Smooth muscle cell (in vitro differentiated cells): ENCODE measurements around the gene RYR2. TPM values are rescaled to one million over a fixed set of nuclear protein-coding genes. Genes with fewer than 3 reads are reported as not detected.
"Not testable (repeated sequence)": the region's sequence is repeated elsewhere in the genome, so short reads cannot be mapped to it uniquely, and the experiment has no call there.

ENCODE experiments used
- DNase-seq: peaks from one replicate; lab custom pipeline; 2025; ENCODE audit not compliant: unreplicated experiment; lab: John Stamatoyannopoulos, UW
- H2AFZ ChIP-seq: fragments of 200-600 bp; sonication (generic); 2 replicates; pipeline ENCODE4 v1.6.0; 2016; ENCODE audit warnings: antibody characterized with exemption, low read depth, mild to moderate bottlenecking
- H3F3A ChIP-seq: fragments of 200-600 bp; sonication (generic); 2 replicates; pipeline ENCODE4 v1.6.0; 2017; ENCODE audit warnings: antibody characterized with exemption, low read depth
- H3K27ac ChIP-seq: fragments of 200-600 bp; sonication (generic); 2 replicates; pipeline ENCODE4 v1.5.1; 2016; ENCODE audit warnings: low read depth, mild to moderate bottlenecking
- H3K27me3 ChIP-seq: fragments of 200-600 bp; sonication (generic); 2 replicates; pipeline ENCODE4 v1.6.1; 2016; ENCODE audit warnings: low read depth, mild to moderate bottlenecking
- H3K36me3 ChIP-seq: fragments of 200-600 bp; sonication (generic); 2 replicates; pipeline ENCODE4 v1.5.1; 2016; ENCODE audit warnings: low read depth
- H3K4me1 ChIP-seq: fragments of 200-600 bp; sonication (generic); 2 replicates; pipeline ENCODE4 v1.5.1; 2016; ENCODE audit warnings: low read depth
- H3K4me2 ChIP-seq: fragments of 200-600 bp; sonication (generic); 2 replicates; pipeline ENCODE4 v1.6.0; 2016; ENCODE audit warnings: mild to moderate bottlenecking
- H3K4me3 ChIP-seq: fragments of 200-600 bp; sonication (generic); 2 replicates; pipeline ENCODE4 v1.5.1; 2016; ENCODE audit warnings: mild to moderate bottlenecking
- H3K79me2 ChIP-seq: fragments of 200-600 bp; sonication (generic); 2 replicates; pipeline ENCODE4 v1.6.0; 2016; ENCODE audit warnings: low read depth, mild to moderate bottlenecking
- H3K9ac ChIP-seq: fragments of 200-600 bp; sonication (generic); 2 replicates; pipeline ENCODE4 v1.6.0; 2016; ENCODE audit warnings: low read depth
- H3K9me3 ChIP-seq: fragments of 200-600 bp; sonication (generic); replicated peaks from 2 replicates; pipeline ENCODE4 v1.5.1; 2016; ENCODE audit warnings: low read depth
- H4K20me1 ChIP-seq: fragments of 200-600 bp; sonication (generic); 2 replicates; pipeline ENCODE4 v1.6.0; 2016; ENCODE audit warnings: low read depth
- WGBS: methylation state at CpG from one replicate; pipeline ENCODE4 v1.1.7; 2016; ENCODE audit warnings: low lambda C conversion rate; 5-methylcytosine and 5-hydroxymethylcytosine counted together
- polyA plus RNA-seq: library from polyadenylated mRNA; unstranded; fragments of >200 nt; fragmentation: Nextera tagmentation; extraction: Ambion mirVana; gene quantifications from 2 replicates; pipeline ENCODE4 v1.2.1, GENCODE V29; 2016
- total RNA-seq: library from RNA; depleted of rRNA; stranded (reverse); fragments of >200 nt; gene quantifications from 2 replicates; pipeline ENCODE4 v1.2.3, GENCODE V29; 2014
- TF ChIP-seq, protein P1 (sequence below): fragments of 200-600 bp; sonication (generic); IDR thresholded peaks from 2 replicates; pipeline ENCODE4 v1.5.1; 2017; ENCODE audit warnings: borderline replicate concordance, mild to moderate bottlenecking, antibody characterized with exemption; ENCODE audit not compliant: insufficient read depth, poor library complexity, severe bottlenecking

RYR2 gene
- total and polyA plus RNA-seq, 2 experiments from 2014 or later = 0.09 TPM; not detected in 1

DNA sequence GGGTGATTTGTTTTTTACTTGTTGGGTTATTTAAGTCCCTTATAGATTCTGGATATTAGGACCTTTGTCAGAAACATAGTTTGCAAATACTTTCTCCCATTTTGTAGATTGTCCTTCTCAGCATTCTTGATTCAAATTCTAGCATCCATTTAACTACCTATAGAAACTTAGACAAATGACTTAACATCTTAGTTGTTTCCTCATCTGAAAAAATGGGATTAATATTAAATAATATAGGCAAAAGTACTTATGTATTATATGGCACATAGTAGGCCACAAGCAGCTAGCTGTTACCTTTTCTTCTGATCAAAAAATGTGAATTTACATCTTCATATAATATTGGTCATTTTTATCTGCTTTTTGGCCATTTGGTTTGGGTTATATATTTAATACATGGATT, 541.3 kb downstream of the RYR2 start:
- Histone ChIP-seq H3K27me3 (no peaks in the 10 kb centered on the region), H3K79me2 (no peaks in the 10 kb centered on the region)

DNA sequence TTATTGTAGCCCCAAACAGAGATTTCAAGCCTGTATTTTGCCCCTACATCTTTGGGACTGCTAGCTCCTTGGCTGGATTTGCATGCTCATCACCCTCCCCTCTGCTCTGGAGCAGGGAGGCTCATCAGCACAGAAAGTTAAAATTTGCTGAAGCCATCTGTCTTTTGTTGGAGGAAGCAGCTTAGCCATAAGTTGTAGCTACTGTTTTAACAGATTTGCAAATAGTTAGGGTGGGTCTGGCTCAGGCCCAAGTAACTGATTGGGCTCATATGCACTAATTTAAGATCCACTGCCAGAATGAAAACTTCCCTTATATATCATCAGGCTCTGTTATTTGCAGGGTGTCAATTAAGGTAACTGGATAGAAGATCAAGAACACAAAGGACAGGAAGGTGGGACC, 541.8 kb downstream of the RYR2 start:
- H2AFZ ChIP-seq = no peak overlapping the region
- no peaks in the 10 kb centered on the region for H3K79me2 ChIP-seq
- no peak for DNase-seq
- H3K36me3 ChIP-seq = no peaks in the 10 kb centered on the region
- no peaks in the 10 kb centered on the region for H3K4me1 ChIP-seq
- H3K9me3 ChIP-seq = no peaks in the 10 kb centered on the region
- TF ChIP-seq, protein P1, sequence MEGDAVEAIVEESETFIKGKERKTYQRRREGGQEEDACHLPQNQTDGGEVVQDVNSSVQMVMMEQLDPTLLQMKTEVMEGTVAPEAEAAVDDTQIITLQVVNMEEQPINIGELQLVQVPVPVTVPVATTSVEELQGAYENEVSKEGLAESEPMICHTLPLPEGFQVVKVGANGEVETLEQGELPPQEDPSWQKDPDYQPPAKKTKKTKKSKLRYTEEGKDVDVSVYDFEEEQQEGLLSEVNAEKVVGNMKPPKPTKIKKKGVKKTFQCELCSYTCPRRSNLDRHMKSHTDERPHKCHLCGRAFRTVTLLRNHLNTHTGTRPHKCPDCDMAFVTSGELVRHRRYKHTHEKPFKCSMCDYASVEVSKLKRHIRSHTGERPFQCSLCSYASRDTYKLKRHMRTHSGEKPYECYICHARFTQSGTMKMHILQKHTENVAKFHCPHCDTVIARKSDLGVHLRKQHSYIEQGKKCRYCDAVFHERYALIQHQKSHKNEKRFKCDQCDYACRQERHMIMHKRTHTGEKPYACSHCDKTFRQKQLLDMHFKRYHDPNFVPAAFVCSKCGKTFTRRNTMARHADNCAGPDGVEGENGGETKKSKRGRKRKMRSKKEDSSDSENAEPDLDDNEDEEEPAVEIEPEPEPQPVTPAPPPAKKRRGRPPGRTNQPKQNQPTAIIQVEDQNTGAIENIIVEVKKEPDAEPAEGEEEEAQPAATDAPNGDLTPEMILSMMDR = no peak
- no peaks in the 10 kb centered on the region for H3K27me3 ChIP-seq
- no peaks in the 10 kb centered on the region for H3F3A ChIP-seq
- H3K4me2 ChIP-seq = no peak overlapping the region
- no peak overlapping the region for H3K4me3 ChIP-seq
- no peaks in the 10 kb centered on the region for H4K20me1 ChIP-seq
- no peak overlapping the region for H3K9ac ChIP-seq
- H3K27ac ChIP-seq = no peak overlapping the region

More for the DNA sequence above, 541.3 kb downstream of the RYR2 start:
- Histone ChIP-seq H3K4me2 (no peak overlapping the region), H2AFZ (no peak overlapping the region), H3K9me3 (no peaks in the 10 kb centered on the region), H3K36me3 (no peaks in the 10 kb centered on the region), H3K9ac (no peak overlapping the region), H3F3A (no peaks in the 10 kb centered on the region), H3K4me3 (no peak overlapping the region), H3K4me1 (no peaks in the 10 kb centered on the region), H4K20me1 (no peaks in the 10 kb centered on the region), H3K27ac (no peak overlapping the region)
- no peak for DNase-seq
- TF ChIP-seq, protein P1 = no peak

DNA sequence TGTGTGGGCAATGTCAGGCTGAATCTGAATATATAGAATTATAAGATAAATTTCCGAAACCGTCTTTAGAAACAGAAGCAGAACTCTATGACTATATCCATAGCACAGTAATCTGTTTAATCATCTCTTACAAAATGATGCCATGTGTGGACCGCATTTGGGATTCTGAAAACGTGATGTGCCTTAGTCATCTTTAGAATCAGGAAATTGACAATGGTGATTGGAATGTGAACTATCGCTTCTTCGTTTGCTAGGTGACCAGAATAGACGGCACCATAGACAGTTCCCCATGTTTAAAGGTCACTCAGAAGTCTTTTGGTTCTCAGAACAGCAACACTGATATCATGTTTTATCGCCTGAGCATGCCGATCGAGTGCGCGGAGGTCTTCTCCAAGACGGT, 548.4 kb downstream of the RYR2 start:
- Histone ChIP-seq H4K20me1 (no peaks in the 10 kb centered on the region), H3K36me3 (no peaks in the 10 kb centered on the region), H3K4me3 (no peak overlapping the region), H2AFZ (no peak overlapping the region), H3K4me1 (no peaks in the 10 kb centered on the region), H3K27ac (no peak overlapping the region), H3K79me2 (no peaks in the 10 kb centered on the region), H3F3A (no peaks in the 10 kb centered on the region), H3K4me2 (no peak overlapping the region), H3K9ac (no peak overlapping the region), H3K9me3 (no peaks in the 10 kb centered on the region), H3K27me3 (no peaks in the 10 kb centered on the region)
- 93% methylated on average over 13 of the region's 13 CpGs for WGBS
- TF ChIP-seq, protein P1 = no peak
- DNase-seq = no peak

DNA sequence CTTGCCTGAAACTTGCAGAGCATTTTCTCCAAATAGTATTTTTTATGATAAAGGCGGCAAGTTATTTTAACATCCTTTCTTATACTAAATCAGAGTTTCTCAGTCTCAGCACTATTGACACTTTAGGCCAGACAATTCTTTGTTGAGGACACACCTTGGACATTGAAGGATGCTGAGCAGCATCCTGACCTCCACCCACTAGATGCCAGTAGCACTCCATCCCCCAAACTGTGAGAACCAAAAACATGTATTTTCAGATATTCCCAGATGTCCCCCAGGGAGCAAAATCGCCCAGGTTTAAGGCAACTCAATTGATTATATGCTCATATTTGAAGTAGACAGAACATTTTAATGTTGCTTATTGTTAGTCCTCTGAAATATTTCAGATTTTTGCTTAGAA, 549.4 kb downstream of the RYR2 start:
- TF ChIP-seq, protein P1 = no peak
- no peaks in the 10 kb centered on the region for H3F3A ChIP-seq
- WGBS = 88% methylated on average over 2 of the region's 2 CpGs
- H3K27ac ChIP-seq = no peak overlapping the region
- no peak overlapping the region for H3K4me2 ChIP-seq
- H2AFZ ChIP-seq = no peak overlapping the region
- no peaks in the 10 kb centered on the region for H4K20me1 ChIP-seq
- no peak for DNase-seq
- no peak overlapping the region for H3K9ac ChIP-seq
- no peaks in the 10 kb centered on the region for H3K36me3 ChIP-seq
- H3K79me2 ChIP-seq = no peaks in the 10 kb centered on the region
- H3K4me3 ChIP-seq = no peak overlapping the region
- no peaks in the 10 kb centered on the region for H3K4me1 ChIP-seq
- H3K27me3 ChIP-seq = no peaks in the 10 kb centered on the region
- H3K9me3 ChIP-seq = no peaks in the 10 kb centered on the region

DNA sequence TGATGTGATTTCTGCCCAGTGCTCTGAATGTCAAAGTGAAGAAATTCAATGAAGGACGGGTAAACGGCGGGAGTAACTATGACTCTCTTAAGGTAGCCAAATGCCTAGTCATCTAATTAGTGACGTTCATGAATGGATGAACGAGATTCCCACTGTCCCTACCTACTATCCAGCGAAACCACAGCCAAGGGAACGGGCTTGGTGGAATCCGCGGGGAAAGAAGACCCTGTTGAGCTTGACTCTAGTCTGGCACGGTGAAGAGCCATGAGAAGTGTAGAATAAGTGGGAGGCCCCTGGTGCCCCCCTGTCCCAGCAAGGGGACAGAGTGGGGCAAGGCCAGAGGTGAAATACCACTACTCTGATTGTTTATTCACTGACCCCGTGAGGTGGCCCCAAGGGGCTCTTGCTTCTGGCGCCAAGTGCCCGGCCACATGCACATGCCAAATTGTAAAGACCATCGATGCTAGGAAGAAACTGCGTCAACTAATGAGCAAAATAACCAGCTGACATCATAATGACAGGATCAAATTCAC, 561.1 kb downstream of the RYR2 start:
- not testable (repeated sequence) for H2AFZ ChIP-seq, H3K27ac ChIP-seq, H3K79me2 ChIP-seq, H3K4me1 ChIP-seq, H4K20me1 ChIP-seq, H3K4me2 ChIP-seq, H3F3A ChIP-seq, H3K36me3 ChIP-seq, H3K4me3 ChIP-seq, H3K9ac ChIP-seq, H3K27me3 ChIP-seq, H3K9me3 ChIP-seq, DNase-seq
- 88% methylated on average over 15 of the region's 15 CpGs for WGBS
